HCT116 (cell line): ENCODE results near the gene CTSV.

Experiments used
- EGR1 ChIP-seq: IDR thresholded peaks from 2 replicates; pipeline ENCODE4 v1.6.1; 2012; ENCODE audit warnings: low read depth
- POLR2A ChIP-seq: IDR thresholded peaks from 2 replicates; pipeline ENCODE4 v1.7.0; 2011; ENCODE audit warnings: borderline replicate concordance; ENCODE audit not compliant: insufficient read depth, insufficient read length; ENCODE audit errors: extremely low read depth
- TCF7L2 ChIP-seq: IDR thresholded peaks from 2 replicates; pipeline ENCODE4 v1.7.0; 2011; ENCODE audit warnings: borderline replicate concordance, inconsistent platforms; ENCODE audit not compliant: insufficient read depth, insufficient read length; ENCODE audit errors: extremely low read depth
- ZNF274 ChIP-seq: fragments of 200-500 bp; sonication (Bioruptor generic); IDR thresholded peaks from 2 replicates; pipeline ENCODE4 v1.6.1; 2014; ENCODE audit warnings: mild to moderate bottlenecking, low read depth, low read length, inconsistent platforms
- TF ChIP-seq, protein P1 (sequence below), 3 experiments: fragments of 200-600 bp in 1 of 3; sonication (generic) in 1 of 3; IDR thresholded peaks in 2 of 3; conservative IDR thresholded peaks in 1 of 3; 2 replicates each; pipeline ENCODE4 v1.5.1; 2012 to 2017; ENCODE audit warnings: low read depth in 2 of 3, low read length in 2 of 3, antibody characterized with exemption in 1 of 3, borderline replicate concordance in 1 of 3, control low read depth in 1 of 3, mild to moderate bottlenecking in 1 of 3, mixed read lengths in 1 of 3, mixed run types in 1 of 3, moderate library complexity in 1 of 3; ENCODE audit not compliant: insufficient read depth in 1 of 3
- TF ChIP-seq, protein P2 (sequence below): IDR thresholded peaks from 2 replicates; pipeline ENCODE4 v1.6.1; 2012; ENCODE audit warnings: low read depth

DNA sequence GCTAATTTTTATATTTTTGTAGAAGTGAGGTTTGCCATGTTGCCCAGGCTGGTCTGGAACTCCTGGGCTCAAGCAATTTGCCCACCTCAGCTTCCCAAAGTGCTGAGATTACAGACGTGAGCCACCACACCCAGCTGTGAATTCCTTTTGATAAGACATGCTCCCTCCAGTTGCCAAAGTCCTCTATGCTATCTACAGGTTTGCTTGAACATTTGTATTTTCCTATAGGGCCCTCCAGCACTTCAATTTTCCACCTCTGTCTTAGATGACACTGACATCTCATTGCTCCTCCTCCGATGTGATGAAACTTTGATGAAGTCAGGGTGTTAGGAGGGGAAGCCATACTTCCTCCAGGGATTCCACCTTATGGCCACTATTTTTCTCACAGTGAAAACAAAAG, 25.2 kb upstream of the CTSV start:
- TF ChIP-seq ZNF274 (no peak), TCF7L2 (no peak), POLR2A (no peak), EGR1 (no peak)
- TF ChIP-seq, protein P1, sequence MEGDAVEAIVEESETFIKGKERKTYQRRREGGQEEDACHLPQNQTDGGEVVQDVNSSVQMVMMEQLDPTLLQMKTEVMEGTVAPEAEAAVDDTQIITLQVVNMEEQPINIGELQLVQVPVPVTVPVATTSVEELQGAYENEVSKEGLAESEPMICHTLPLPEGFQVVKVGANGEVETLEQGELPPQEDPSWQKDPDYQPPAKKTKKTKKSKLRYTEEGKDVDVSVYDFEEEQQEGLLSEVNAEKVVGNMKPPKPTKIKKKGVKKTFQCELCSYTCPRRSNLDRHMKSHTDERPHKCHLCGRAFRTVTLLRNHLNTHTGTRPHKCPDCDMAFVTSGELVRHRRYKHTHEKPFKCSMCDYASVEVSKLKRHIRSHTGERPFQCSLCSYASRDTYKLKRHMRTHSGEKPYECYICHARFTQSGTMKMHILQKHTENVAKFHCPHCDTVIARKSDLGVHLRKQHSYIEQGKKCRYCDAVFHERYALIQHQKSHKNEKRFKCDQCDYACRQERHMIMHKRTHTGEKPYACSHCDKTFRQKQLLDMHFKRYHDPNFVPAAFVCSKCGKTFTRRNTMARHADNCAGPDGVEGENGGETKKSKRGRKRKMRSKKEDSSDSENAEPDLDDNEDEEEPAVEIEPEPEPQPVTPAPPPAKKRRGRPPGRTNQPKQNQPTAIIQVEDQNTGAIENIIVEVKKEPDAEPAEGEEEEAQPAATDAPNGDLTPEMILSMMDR (IDR thresholded peaks at IDR 0.05 in 2 of 3, conservative IDR thresholded peaks at IDR 0.05 in 1 of 3; ENCODE audit: borderline replicate concordance in 1 of 3, insufficient read depth in 1 of 3, low read depth in 2 of 3, low read length in 2 of 3), result no peak
- TF ChIP-seq, protein P2, sequence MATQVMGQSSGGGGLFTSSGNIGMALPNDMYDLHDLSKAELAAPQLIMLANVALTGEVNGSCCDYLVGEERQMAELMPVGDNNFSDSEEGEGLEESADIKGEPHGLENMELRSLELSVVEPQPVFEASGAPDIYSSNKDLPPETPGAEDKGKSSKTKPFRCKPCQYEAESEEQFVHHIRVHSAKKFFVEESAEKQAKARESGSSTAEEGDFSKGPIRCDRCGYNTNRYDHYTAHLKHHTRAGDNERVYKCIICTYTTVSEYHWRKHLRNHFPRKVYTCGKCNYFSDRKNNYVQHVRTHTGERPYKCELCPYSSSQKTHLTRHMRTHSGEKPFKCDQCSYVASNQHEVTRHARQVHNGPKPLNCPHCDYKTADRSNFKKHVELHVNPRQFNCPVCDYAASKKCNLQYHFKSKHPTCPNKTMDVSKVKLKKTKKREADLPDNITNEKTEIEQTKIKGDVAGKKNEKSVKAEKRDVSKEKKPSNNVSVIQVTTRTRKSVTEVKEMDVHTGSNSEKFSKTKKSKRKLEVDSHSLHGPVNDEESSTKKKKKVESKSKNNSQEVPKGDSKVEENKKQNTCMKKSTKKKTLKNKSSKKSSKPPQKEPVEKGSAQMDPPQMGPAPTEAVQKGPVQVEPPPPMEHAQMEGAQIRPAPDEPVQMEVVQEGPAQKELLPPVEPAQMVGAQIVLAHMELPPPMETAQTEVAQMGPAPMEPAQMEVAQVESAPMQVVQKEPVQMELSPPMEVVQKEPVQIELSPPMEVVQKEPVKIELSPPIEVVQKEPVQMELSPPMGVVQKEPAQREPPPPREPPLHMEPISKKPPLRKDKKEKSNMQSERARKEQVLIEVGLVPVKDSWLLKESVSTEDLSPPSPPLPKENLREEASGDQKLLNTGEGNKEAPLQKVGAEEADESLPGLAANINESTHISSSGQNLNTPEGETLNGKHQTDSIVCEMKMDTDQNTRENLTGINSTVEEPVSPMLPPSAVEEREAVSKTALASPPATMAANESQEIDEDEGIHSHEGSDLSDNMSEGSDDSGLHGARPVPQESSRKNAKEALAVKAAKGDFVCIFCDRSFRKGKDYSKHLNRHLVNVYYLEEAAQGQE, result no peak
